DND-41 (cell line): ENCODE measurements around the gene TLE1.
"Not testable (repeated sequence)": the region's sequence is repeated elsewhere in the genome, so short reads cannot be mapped to it uniquely, and the experiment has no call there.

Source experiments
- ATAC-seq: fragments of 200-7000 bp; cut with Tn5 transposase; 3 replicates; pipeline ENCODE4 v1.9.1; 2021; ENCODE audit warnings: low read depth; ENCODE audit not compliant: insufficient read depth
- DNase-seq: peaks from one replicate; pipeline ENCODE4 v3.0.0-alpha.2; 2020
- H2AFZ ChIP-seq: 2 replicates; pipeline ENCODE4 v1.6.0; 2012; ENCODE audit warnings: low read depth, low read length
- H3K27ac ChIP-seq: 2 replicates; pipeline ENCODE4 v1.5.1; 2012; ENCODE audit warnings: low read length, inconsistent platforms
- H3K27me3 ChIP-seq: fragments of 200-600 bp; sonication (generic); 2 replicates; pipeline ENCODE4 v1.6.0; 2012; ENCODE audit warnings: low read length, mild to moderate bottlenecking, inconsistent platforms; ENCODE audit not compliant: insufficient read depth, poor library complexity
- H3K36me3 ChIP-seq: 2 replicates; pipeline ENCODE4 v1.5.1; 2012; ENCODE audit warnings: low read length, inconsistent platforms; ENCODE audit not compliant: insufficient read depth
- H3K4me1 ChIP-seq: 2 replicates; pipeline ENCODE4 v1.5.1; 2012; ENCODE audit warnings: mild to moderate bottlenecking, low read length; ENCODE audit not compliant: insufficient read depth
- H3K4me2 ChIP-seq: 2 replicates; pipeline ENCODE4 v1.6.0; 2012; ENCODE audit warnings: mild to moderate bottlenecking, moderate library complexity, low read length, inconsistent platforms; ENCODE audit not compliant: insufficient read depth
- H3K4me3 ChIP-seq, 2 experiments: fragments of 200-600 bp in 1 of 2; shearing (Covaris generic) in 1 of 2; 2 replicates each; pipeline ENCODE4 v1.5.1; 2012 to 2016; ENCODE audit warnings: inconsistent platforms in 2 of 2, low read length in 2 of 2, mild to moderate bottlenecking in 2 of 2, low read depth in 1 of 2, moderate library complexity in 1 of 2
- H3K79me2 ChIP-seq: 2 replicates; pipeline ENCODE4 v1.6.0; 2012; ENCODE audit warnings: low read length, inconsistent platforms; ENCODE audit not compliant: insufficient read depth
- H3K9ac ChIP-seq: 2 replicates; pipeline ENCODE4 v1.6.0; 2012; ENCODE audit warnings: low read depth, mild to moderate bottlenecking, inconsistent platforms, low read length, moderate library complexity
- H3K9me3 ChIP-seq: 2 replicates; pipeline ENCODE4 v1.5.1; 2012; ENCODE audit warnings: low read length, moderate library complexity, mild to moderate bottlenecking, inconsistent platforms; ENCODE audit not compliant: insufficient read depth, severe bottlenecking
- H4K20me1 ChIP-seq: 2 replicates; pipeline ENCODE4 v1.6.0; 2012; ENCODE audit warnings: low read length; ENCODE audit not compliant: insufficient read depth
- CTCF ChIP-seq: IDR thresholded peaks from 2 replicates; pipeline ENCODE4 v1.5.1; 2012; ENCODE audit warnings: borderline replicate concordance, low read length, moderate library complexity, mild to moderate bottlenecking; ENCODE audit not compliant: poor library complexity, severe bottlenecking; ENCODE audit errors: extremely low read depth
- EZH2 ChIP-seq: IDR thresholded peaks from 3 replicates; pipeline ENCODE4 v1.6.1; 2012; ENCODE audit warnings: borderline replicate concordance, low read depth, mild to moderate bottlenecking, moderate library complexity, low read length, inconsistent platforms; ENCODE audit not compliant: severe bottlenecking

The TLE1 gene

DNA sequence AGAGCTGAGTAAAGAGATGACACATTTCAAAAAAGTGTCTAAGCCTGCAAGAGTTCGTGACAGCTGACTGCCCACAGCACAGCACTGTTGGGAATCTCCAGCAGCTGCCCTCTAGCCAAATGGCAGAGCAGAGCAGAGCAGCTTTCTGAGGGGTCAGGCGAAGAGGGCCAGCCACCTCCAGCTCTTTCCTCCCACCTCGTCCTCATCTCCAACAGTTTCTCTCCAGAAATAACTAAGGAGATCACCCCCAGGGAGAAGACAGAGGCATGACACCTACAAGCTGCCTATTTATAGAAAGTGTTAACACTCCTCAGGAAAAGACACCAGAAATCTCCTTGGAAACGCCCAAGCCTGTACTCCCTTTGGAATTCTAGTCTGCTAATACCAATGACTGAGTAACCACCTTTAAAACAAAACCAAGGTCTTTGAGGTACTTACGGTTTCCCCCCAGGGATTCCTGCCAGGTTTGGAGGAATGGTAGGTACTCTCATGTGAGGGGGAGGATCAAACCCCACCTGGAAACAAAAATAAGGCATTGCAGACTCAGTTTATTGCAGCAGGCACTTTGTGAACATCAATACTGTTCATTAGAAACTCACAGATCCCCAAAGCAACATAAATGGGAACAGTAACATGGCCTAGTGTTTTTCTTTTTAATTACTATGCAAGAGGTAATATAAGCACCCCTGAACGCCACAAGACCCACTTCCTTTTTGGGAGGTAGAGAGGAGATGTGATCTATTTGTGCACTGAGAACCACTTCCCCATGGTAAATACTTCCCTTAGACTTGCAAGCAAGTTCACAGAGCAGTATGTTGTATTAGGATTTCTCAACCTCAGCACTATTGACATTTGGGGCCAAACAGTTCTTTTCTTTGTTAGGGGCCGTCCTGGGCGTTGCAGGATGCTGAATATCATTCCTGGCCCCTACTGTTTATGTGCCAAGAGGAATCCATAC is 79.3 kb downstream of the TLE1 start:
- DNase-seq (peak; percentile 45), ATAC-seq (peak; percentile 98)
- no peaks in the 10 kb centered on the region for H3K27me3 ChIP-seq
- no peaks in the 10 kb centered on the region for H3K79me2 ChIP-seq
- H3K9me3 ChIP-seq: no peaks in the 10 kb centered on the region
- peak overlapping the region; percentile 24 for H3K9ac ChIP-seq
- peak overlapping the region; percentile 38; the same call in 1 of the 2 replicates for H3K4me2 ChIP-seq
- no peaks in the 10 kb centered on the region; the same call in 1 of the 2 replicates for H4K20me1 ChIP-seq
- no peak overlapping the region for H2AFZ ChIP-seq
- peak overlapping the region; percentile 71 for H3K27ac ChIP-seq
- no peak for TF ChIP-seq CTCF
- TF ChIP-seq EZH2: no peak
- no peak overlapping the region for H3K4me3 ChIP-seq
- peaks cover 33% of the 10 kb centered on the region for H3K4me1 ChIP-seq
- peaks cover 31% of the 10 kb centered on the region for H3K36me3 ChIP-seq

DNA sequence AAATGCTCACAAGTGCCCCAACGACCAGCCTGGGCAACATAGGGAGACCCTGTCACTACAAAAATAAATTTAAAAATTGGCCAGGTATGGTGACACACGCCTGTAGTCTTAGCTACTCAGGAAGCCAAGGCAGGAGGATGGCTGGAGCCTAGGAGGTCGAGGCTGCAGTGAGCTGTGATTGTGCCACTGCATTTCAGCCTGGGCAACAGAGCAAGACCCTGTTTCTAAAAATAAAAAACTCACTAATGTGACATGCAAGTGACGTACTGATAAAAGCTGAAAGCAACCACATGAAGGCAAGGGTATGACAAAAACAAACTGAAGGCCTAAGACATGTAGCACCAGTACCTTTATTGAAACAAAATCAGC is 81.1 kb downstream of the TLE1 start:
- Histone ChIP-seq H3K27ac (no peak overlapping the region), H2AFZ (no peak overlapping the region), H3K79me2 (no peaks in the 10 kb centered on the region), H3K27me3 (no peaks in the 10 kb centered on the region), H3K4me2 (no peak overlapping the region), H4K20me1 (no peaks in the 10 kb centered on the region; the same call in 1 of the 2 replicates), H3K4me3 (no peak overlapping the region), H3K9ac (no peak overlapping the region), H3K4me1 (peaks cover 33% of the 10 kb centered on the region), H3K36me3 (peaks cover 27% of the 10 kb centered on the region), H3K9me3 (no peaks in the 10 kb centered on the region)
- ATAC-seq: no peak
- TF ChIP-seq EZH2 (no peak), CTCF (no peak)
- no peak for DNase-seq

DNA sequence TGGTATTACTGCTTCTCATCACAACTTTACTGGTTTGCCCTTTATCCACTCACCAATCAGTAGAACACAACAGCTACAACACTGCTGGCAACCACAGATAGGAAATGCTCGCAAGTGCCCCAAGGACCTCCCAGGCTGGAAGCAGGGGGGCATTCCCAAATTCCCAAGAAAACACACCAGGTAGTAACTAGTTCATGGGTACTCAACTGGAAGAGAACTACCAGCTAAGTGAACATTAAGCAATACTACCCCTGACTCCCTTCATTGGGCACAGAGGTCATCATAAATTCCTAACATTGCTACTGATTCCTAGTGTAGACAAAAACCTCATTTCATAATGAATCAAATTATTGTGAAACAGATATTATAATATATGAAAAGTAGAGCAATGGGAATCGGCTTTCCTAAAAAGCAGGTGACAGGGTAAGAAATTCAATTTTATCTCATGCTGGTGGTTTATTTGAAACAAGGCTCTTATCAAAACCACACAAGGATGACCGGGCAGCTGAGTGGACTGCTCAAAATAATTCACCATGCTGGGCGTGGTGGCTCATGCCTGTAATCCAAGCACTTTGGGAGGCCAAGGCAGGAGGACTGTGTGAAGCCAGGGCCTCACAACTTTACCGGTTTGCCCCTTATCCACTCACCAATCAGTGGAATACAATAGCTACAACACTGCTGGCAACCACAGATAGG is 81.6 kb downstream of the TLE1 start:
- H4K20me1 ChIP-seq: no peaks in the 10 kb centered on the region; the same call in 1 of the 2 replicates
- no peaks in the 10 kb centered on the region for H3K27me3 ChIP-seq
- no peaks in the 10 kb centered on the region for H3K79me2 ChIP-seq
- no peak overlapping the region for H2AFZ ChIP-seq
- H3K4me1 ChIP-seq: peaks cover 33% of the 10 kb centered on the region
- H3K4me3 ChIP-seq: no peak overlapping the region
- H3K27ac ChIP-seq: no peak overlapping the region; the same call in 1 of the 2 replicates
- no peak for ATAC-seq
- no peaks in the 10 kb centered on the region for H3K9me3 ChIP-seq
- TF ChIP-seq CTCF: no peak
- no peak for TF ChIP-seq EZH2
- no peak overlapping the region for H3K9ac ChIP-seq
- no peak for DNase-seq
- peaks cover 25% of the 10 kb centered on the region for H3K36me3 ChIP-seq
- no peak overlapping the region for H3K4me2 ChIP-seq

GRCh38 chr9:81606261-81606660 is 83.1 kb downstream of the TLE1 start:
- not testable (repeated sequence) for H3K9ac ChIP-seq, H4K20me1 ChIP-seq, ATAC-seq, H3K27me3 ChIP-seq, H3K9me3 ChIP-seq, H3K4me3 ChIP-seq, H3K79me2 ChIP-seq, H3K27ac ChIP-seq, H3K4me2 ChIP-seq, H2AFZ ChIP-seq, DNase-seq
- Histone ChIP-seq H3K4me1 (peaks cover 26% of the 10 kb centered on the region), H3K36me3 (peaks cover 15% of the 10 kb centered on the region)
